ENCODE results near the gene PCCB.
A peak's percentile ranks its signal among the peaks of the same experiment; 100 is the strongest.
"Not testable (repeated sequence)": the region's sequence is repeated elsewhere in the genome, so short reads cannot be mapped to it uniquely, and the experiment has no call there.

PCCB gene

DNA sequence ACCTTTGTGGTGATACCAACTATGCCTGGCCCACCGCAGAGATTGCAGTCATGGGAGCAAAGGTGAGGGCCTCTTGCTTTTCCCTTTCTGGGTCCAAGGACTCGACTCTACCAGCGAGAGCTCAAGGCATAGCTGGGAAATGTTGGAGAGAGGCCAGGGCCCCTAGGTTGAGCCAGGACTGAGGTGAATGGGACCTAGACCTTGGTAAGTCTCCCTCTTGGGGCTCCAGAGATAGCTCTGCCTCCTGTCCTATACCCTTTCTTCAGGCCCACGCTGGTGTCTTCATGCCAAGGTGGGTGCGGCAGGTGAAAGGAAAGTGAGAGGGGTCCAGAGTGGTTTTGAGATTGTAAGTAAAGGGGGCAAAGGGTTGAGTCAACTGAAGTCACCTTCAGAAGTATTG lies 77.5 kb downstream of the PCCB start:
- DNase-seq (ENCODE audit: low read depth, low spot score) = no peak

DNA sequence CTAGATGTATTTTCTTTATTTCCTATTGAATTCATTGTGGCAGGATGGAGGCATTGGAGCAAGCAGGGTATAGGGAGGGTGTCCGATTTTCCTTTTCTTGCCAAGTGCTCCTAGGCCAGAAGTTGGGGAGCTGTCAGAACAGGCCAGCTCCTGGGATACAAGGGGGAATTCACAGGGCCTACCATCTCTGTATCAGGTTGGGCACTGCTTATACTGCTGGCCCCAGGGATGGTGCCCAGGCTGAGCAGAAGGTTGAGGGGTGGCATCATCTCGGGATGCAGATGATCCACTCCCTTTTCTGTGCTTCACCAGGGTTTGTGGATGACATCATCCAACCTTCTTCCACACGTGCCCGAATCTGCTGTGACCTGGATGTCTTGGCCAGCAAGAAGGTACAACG lies 79.5 kb downstream of the PCCB start:
- DNase-seq (ENCODE audit: low read depth, low spot score) = no peak

DNA sequence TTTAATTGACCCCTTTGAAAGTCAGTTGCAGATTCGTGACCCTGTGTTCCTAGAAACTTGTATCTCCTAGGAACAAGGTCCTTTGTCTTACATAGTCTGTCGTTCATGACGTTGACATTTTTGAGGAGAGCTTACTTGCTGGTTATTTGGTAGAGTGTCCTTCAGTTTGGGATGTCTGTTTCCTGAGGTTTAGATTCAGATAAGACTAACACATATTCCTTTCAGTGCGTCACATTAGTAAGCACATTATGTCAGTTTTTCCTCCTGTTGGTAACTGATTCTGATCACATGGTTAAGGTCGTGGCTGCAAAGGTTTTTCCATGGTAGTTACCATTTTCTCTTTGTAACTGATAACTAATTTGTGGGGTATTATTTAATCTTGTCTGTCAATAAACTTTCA lies 80.8 kb downstream of the PCCB start:
- no peak for DNase-seq (ENCODE audit: low read depth, low spot score)

DNA sequence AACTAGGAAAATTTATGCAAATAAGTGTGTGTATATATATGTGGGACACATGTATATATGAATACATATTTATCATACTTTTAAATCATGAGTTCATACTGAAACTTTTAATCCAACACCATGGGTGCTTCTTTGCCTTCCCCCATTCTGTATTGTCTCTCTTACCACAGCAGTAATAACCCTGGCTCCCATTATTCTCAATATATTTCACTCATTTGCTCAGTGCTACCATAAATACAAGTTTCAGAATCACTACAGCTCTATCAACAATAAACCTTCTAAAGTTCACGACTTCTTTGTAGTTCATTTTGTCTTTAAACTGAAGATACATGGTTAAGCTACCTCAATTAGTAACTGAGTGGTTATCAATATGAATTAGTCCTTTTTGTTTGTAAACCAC lies 82.2 kb downstream of the PCCB start:
- DNase-seq (ENCODE audit: low read depth, low spot score) = no peak

DNA sequence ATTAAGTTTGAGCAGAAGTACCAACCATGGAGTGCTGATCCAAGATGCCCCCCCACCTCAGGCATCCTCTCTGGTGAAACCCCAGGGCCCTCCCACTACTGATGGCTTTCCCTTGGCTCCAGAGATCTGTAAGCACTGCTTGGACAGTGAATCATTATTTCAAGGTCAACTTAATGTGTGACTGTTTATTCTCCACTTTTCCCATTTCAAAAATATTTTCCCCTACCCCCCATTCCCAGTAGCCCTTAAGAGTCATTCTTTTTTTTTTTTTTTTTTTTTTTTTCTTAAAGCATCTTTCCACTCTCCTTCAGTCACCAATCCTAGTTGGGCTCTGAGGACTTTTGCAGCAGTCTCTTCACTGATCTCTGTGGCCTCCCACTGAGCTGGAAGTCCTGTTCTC lies 82.6 kb downstream of the PCCB start:
- DNase-seq (ENCODE audit: low read depth, low spot score) = peak; percentile 13

DNA sequence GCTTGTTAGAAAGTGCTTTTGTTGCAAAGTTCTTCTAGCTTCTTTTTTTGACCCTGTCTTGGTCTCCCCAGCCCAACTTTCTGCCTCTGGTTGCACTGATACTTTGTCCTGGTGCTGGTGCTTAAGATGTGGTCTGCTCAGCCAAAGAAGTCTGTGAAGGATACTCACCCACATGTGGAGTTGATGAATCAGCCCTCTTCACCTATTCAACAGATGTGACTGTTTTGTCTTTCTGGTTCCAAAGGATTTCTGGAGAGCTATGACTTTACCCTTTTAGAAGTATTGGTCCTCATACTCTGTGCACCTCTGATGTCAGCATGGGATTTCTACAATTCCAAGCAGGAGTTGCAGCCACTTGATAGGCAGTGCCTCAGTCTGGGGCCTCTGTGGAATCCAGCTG lies 84.1 kb downstream of the PCCB start:
- DNase-seq (ENCODE audit: low read depth, low spot score) = no peak

DNA sequence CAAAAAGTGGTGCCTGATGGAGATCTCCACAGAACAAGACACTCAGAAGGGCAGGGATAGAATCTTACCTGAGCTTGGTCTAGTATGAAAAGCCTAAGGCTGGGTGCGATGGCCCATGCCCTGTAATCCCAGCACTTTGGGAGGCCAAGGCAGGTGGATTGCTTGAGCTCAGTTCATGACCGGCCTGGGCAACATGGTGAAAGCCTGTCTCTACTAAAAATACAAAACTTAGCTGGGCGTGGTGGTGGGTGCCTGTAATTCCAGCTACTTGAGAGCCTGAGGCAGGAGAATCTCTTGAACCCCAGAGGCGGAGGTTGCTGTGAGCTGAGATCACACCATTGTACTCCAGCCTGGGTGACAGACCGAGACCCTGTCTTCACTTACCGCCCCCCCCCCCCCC lies 84.6 kb downstream of the PCCB start:
- not testable (repeated sequence) for DNase-seq (ENCODE audit: low read depth, low spot score)

DNA sequence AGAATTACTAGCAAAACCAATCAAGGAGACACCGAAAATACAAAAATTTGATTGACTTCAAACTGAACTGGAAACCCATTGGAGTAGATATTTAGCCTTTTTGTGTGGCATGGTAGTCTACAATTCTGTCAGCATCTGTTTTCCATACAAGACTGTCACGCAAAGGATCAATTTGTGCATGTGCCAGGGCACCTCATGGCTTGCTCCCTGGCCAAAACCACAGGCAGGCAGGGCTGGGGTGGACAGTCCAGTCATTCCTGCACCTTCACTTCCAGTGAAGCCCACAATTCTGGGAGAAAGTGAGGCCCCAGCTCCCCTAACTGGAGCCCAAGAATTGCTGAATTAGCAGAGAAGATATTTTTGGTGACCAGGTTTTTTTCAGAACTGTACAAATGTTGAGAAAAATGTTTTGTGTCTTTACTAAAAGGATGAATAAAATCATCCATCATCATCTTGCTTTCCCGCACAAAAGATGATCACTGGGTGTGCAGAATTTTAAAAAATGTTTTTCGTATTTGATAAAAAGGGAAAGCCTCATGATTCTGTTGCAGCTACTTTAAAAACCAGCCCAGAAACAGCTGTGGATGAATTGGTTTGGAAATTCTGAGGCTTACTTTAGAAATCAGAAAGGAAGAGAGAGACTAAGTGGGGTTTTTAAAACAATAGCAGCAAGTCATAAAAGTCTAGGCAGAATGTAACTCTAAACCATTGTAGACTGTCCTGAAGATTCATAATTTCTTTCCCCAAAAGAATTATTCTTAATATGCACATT lies 86.4 kb downstream of the PCCB start:
- peak; percentile 50 for DNase-seq (ENCODE audit: low read depth, low spot score)

DNA sequence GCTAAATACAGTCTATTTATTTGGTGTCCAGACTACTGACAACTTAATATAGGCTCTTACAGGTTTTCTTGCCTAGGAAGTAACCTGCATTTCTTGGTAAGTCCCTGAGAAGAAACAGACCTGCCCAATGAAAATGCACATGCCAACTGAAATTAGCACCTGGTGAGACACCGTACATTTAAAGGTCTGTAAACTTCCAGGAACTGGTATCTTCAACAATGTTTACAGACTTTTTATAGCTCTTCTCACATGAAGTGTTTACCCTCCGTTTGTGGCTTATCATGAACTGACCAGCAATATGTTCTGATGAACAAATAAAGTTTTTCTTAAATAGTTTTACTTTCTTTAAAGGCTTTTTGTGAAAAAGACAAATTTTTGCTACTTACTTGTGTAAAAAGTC lies 93.3 kb downstream of the PCCB start:
- DNase-seq (ENCODE audit: low read depth, low spot score) = no peak

DNA sequence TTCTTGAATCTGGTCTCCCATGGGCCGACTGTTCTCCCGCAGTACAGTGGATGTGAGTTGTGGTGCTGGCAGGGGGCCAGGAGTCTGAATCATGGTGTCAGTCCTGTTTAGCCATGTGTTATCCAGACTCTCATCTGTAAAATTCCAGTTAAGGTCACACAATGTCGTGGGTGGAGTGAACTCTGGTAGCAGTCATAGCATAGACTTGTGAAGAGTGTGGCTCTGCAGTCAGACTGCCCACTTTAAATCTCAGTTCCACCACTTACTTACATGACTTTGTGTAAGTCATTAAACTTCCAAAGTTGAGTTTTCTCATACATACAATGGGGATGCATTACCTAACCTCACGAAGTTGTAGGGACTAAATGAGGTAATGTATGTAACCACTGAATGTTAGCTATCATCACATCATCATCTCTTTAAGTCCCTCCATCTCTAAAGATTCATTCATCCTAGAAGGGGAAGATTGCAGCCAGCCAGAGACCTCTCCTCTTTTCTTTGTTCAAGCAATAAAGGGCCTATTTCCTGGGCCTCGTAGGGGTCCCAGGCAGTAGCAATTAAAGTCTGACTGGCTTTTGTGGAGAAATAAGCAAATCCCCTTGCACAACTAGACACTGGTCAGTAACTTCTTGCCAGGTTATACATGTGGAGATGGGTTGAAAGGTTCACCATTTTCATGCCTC lies 93.9 kb downstream of the PCCB start:
- DNase-seq (ENCODE audit: low read depth, low spot score) = peak; percentile 90

DNA sequence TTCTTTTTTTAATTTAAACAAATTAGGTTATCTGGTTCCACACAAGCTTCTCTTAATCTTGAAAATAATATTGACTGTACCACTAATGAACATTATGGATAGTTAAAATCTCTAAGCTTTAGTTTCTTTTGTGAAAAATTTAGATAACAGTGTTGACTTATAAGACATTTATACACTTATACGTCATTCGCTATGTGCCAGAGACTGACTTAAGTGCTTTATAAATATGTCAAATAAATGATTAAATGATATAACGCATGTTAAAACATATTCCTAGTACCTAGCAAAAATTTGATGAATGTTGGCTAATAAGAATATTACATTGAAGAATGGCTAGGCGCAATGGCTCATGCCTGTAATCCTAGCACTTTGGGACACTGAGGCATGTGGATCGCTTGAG lies 96.3 kb downstream of the PCCB start:
- no peak for DNase-seq (ENCODE audit: low read depth, low spot score)

DNA sequence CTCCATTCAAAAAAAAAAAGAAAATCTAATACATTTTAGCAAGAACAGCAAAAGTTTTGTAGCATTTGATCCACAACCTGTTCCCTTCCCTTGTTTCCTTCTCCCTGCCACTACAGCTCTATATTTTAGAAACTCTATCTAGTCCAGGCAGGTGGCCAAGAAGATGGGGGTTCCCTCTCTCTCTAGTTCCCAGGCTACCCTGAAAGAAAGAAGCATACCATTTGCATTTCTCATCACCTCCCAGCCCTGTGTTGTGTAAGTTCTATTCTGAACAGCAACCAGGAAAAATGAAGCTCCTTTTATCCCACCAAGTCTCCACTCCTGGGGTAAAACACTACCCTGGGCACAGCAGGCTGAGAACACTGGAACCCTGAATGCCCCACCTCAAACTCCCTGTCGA lies 100.0 kb downstream of the PCCB start:
- DNase-seq (ENCODE audit: low read depth, low spot score) = peak; percentile 89

DNA sequence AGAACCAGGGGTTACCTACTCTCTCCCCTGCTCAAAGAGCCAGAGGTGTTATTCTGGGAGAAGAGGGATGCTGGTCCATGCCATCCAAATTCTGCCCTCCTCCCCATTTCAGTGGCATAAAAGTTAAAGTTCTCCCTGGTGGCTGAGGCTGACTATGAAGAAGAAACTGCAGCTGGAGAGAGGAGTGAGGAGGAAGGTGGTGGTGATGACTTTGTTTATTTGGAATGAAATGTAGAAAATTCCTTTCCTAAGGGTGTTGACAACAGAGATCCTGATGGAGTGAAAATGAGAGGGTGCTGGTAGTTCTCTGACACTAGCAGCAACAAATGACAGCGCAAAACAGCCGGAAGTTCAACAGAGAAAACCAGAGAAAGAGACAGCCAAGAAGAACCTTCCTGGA lies 100.4 kb downstream of the PCCB start:
- DNase-seq (ENCODE audit: low read depth, low spot score) = peak; percentile 32

DNA sequence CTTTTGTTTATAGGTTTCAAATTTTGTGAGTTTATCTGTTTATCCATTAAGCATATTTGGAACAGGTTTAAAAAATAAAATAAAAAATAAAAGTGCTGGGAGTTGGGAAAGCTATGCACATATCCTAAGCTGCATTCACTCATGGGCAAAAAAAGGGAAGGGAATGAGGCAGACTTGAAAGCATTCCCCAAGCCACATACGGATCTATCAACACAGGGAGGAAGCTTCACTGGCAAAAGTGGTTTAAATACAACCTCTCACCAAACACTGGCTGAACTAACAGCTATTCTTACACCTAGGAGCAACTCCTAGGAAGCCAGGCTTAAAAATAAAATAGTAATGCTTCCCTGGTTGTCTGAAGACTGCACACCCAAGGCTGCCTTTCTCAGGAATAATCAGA lies 101.2 kb downstream of the PCCB start:
- DNase-seq (ENCODE audit: low read depth, low spot score) = peak; percentile 8

DNA sequence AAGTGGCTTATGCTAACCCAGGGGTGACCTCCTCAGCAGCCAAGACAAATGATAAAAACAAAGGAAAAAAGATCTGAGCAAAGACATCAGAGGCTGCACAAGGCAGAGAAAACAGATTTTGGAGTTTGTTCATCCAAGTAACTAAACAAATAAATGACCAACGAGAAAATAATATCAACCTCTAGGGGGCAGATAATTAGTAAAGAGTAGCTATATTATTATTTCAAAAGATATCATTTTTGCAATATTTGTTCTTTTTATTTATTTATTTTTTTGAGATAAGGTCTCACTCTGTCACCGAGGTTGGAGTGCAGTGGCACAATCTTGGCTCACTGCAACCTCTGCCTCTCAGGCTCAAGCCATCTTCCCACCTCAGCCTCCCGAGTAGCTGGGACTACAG lies 101.8 kb downstream of the PCCB start:
- no peak for DNase-seq (ENCODE audit: low read depth, low spot score)

DNA sequence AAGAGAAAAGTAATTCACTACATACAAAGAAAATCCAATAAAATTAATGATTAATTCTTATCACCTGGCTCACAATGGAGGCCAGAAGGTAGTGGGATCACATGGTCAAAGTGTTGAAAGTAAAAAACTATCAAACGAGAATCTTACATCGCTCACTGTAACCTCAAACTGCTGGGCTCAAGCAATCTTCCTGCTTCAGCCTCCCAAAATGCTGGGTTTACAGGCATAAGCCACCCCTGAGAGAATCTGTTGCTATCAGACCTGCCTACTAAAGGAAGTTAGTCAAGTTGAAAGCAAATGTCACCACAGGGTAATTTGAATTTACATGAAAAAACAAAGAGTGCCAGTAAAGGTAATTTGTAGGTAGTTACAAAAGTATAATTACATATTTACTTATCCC lies 103.3 kb downstream of the PCCB start:
- no peak for DNase-seq (ENCODE audit: low read depth, low spot score)

DNA sequence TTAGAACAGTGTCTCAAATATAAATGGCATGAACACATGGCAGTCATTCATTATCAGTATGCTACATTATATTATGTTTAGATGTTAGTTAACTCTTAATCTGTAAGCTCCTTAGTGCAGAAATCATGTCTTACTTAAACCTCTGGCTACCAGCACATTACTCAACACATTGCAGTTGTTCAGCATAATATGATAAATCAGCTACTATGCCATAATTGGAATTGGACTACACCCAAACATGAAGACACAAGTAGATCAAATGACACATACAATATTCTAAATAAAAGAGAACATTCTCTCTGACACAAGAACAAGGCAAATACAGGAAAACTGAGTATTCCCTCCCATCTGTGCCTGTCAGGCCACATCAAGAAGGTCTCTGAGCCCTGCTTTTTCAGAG lies 116.1 kb downstream of the PCCB start:
- no peak for DNase-seq (ENCODE audit: low read depth, low spot score)

DNA sequence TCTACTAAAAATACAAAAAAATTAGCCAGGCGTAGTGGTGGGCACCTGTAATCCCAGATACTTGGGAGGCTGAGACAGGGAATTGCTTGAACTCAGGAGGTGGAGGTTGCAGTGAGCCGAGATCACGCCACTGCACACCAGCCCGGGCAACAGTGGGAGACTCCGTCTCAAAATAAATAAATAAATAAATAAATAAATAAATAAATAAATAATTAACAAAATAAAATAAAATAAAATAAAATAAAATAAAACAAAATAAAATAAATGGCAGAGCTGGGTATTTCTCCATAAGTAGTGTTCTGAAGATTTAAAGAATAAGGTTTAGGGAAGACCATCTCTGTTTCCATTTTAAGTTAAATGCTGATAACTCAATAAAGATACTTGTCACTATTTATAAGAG lies 125.7 kb downstream of the PCCB start:
- DNase-seq (ENCODE audit: low read depth, low spot score) = not testable (repeated sequence)

DNA sequence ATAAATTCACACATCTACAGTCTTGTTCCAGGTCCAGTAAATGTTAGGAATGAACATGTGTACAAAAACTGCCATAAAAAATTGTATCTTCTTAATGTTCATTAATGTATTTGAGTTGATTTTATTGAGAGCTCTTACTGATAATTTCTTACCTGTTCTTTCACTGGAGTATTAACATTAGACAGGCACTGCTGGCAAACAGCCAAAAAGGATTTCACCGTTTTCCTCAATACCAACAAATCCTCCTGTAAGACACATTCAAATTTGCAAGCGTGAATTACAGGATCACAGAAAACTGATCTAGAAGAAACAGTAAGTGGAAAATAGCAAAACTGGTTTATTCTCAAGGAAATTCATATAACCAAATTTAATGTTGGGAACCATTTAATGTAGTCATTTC lies 127.4 kb downstream of the PCCB start:
- DNase-seq (ENCODE audit: low read depth, low spot score) = no peak

DNA sequence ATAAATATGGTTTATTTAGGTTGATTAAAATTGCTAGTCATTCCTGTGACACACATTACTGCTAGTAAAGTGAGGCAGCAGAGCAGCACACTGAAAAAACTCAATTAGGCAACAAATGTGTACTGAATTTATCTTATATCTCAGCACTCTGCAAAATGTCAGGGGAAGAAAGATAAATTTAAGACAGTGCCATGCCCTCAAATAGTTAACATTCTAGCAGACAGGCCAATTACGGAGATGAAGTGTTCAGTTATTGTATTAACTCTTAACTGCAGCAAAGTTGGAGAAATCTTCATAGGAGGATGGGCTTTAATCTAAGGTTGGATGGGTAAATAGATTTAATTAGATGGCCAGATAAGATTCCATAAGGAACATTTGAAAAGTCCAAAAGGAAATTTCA lies 127.9 kb downstream of the PCCB start:
- DNase-seq (ENCODE audit: low read depth, low spot score) = no peak

All from astrocyte of the hippocampus (primary cell).